Fibroblast of villous mesenchyme (primary cell): Measurements from ENCODE around the gene MIOX. TPM values are rescaled to one million over a fixed set of nuclear protein-coding genes. Genes with fewer than 3 reads are reported as not detected.

Source experiments
- DNase-seq: peaks from one replicate; pipeline ENCODE4 v3.0.0-alpha.2; 2010; ENCODE audit warnings: low read depth
- H3K4me3 ChIP-seq: 2 replicates; pipeline ENCODE4 v1.5.1; 2011; ENCODE audit warnings: low read depth, mild to moderate bottlenecking, low read length
- total RNA-seq: library from RNA; depleted of rRNA; stranded (reverse); fragments of >200 nt; gene quantifications from 2 replicates; pipeline ENCODE4 v1.2.3, GENCODE V29; 2012
- TF ChIP-seq, protein P1 (sequence below): IDR thresholded peaks from 2 replicates; pipeline ENCODE4 v1.5.1; 2012; ENCODE audit warnings: low read depth, mild to moderate bottlenecking, low read length; ENCODE audit not compliant: insufficient read depth

The MIOX gene
- total RNA-seq, 1 donor: not detected

DNA sequence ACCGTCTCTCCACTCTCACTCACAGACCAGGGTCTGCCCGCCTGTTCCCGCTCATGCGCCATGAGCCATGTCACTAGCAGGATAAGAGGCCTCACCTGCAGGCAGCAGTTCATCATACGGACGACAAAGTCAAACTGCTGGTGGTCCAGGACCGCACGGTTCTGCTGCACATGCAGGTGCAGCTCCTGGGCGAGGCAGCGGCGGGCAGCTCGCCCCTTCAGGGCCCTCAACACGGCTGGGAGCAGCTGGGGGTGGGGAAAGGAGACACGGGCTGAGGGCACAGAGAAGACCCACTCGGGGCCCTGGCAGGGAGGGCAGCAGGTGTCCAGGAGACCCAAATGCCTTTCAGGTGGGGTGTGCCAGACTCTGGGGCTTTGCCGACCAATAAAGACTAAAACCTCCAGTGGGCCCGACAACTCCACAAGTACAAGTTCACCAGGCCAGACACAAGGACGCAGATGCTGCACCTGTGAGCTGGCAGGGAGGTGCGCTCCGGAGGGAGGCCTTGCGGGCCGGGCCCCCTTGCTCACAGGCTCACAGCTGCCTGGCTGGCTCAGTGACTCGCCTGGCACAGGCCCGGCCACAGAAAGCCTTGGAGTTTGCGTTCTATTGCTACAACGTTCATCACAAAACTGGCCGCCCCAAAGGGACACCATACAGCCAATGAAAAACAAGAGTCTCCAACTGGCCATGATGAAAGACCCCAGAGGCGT, 23.3 kb upstream of the MIOX start:
- TF ChIP-seq, protein P1, sequence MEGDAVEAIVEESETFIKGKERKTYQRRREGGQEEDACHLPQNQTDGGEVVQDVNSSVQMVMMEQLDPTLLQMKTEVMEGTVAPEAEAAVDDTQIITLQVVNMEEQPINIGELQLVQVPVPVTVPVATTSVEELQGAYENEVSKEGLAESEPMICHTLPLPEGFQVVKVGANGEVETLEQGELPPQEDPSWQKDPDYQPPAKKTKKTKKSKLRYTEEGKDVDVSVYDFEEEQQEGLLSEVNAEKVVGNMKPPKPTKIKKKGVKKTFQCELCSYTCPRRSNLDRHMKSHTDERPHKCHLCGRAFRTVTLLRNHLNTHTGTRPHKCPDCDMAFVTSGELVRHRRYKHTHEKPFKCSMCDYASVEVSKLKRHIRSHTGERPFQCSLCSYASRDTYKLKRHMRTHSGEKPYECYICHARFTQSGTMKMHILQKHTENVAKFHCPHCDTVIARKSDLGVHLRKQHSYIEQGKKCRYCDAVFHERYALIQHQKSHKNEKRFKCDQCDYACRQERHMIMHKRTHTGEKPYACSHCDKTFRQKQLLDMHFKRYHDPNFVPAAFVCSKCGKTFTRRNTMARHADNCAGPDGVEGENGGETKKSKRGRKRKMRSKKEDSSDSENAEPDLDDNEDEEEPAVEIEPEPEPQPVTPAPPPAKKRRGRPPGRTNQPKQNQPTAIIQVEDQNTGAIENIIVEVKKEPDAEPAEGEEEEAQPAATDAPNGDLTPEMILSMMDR: no peak
- no peak for DNase-seq

DNA sequence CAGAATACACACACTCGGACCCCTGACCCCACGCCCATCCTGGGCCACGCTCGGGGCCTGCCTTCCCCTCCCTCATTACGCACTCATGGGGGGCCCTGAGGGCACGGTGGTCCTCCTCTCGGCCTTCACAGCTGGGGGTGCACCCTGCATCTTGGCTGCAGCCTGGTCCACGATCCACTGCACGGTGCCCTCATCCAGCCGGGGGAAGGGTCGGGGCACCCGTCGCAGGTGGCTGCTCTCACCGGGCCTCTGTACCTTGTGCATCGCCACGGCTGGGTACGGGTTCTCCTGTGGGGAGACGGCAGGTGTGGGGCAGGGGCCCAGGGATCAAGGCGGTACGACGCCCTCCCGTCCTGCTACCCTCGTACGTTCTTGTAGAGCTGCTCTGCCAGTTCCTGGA, 22.2 kb upstream of the MIOX start:
- TF ChIP-seq, protein P1: no peak
- H3K4me3 ChIP-seq: no peak overlapping the region
- DNase-seq: no peak

More for the DNA sequence above, 23.3 kb upstream of the MIOX start:
- no peak overlapping the region for H3K4me3 ChIP-seq

DNA sequence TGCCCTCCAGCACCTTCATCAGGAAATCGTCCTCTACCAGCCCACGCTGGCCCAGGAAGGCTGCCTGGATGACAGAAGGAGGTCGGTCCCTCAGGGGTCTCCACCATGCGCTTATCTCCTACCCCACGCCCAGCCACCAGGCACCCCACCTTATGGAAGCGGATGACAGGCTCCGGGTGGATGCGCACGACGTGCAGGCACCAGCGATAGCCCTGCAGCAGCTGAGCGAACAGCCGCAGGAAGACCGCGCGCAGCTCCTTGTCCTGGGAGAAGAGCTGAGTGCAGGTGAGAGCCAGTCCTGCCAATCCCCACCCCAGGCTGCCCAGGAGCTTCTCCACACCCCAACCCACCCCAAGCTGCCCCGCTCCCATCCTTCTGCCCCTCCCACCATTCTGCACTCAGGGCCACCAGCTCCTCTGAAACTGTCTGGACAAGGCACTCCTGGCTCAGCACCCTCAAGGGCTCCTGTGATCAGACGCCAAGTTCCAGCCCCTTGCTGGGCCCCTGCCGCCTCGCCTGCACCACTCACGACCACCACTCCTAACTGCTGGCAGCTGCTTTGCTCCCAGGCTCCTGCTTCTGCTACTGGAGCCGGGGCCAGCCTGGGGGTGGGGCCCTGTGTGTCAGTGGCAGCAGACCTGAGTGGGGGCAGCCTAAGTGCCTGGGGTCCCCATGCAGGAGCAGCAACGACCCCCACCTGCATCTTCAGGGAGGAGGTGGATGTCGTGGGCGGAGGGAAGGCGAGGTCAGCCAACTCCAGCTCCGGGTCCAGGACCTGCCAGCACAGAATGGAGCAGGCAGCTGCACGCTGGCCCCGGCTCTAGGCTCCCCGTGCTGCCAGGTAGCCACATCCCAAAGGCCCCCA, 21.4 kb upstream of the MIOX start:
- TF ChIP-seq, protein P1: no peak

DNA sequence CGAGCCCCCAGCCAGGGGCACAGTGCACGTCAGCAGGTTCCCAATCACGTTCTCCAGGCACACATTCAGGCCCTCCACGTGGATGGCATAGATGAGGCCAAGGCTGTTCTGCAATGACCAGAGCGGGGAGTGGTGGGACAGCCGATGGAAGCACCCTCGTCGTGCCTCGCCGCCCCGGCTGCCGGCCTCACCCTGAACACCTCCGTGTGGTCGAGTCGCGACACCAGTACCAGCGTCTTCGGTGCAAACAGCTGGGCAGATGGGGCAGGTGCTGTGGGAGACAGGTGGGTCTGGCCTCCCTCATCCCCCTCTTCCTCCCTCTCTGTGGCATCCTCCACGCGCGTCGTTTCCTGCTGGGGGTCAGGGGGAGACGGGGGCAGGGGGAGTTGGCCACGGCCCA, 19.3 kb upstream of the MIOX start:
- TF ChIP-seq, protein P1: no peak
- no peak for DNase-seq

More for the DNA sequence above, 21.4 kb upstream of the MIOX start:
- no peak for DNase-seq
- no peak overlapping the region for H3K4me3 ChIP-seq

DNA sequence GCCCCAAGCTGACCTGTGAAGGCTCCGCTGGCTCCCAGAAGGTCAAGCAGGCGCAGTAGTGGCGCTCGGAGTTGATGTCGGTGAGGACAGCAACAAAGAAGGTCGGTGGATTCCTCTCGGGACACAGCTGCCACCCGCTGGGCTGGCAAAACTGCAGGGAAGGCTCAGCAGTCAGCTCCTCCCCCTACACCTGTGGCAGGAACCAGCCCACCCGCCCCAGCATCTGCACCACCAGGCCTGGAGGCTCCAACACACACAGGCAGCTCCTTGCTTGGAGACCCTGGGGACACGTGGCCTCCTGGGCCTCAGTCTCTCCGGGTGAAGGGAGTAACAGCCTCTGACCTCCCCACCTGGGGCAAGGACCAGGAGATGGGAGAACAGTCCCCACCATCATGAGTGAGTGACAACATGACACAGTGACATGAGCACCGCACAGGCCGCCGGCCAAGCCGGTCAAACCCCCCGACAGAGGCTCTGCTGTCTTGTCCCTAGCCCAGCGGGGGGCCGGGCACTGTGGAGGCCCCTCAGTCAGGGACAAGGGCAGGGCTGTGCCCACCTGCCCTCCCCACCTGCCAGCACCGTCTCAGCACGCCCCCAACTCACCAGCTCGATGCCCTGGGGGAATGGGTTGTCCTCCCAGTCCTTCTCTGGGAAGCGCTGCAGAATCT, 18.8 kb upstream of the MIOX start:
- H3K4me3 ChIP-seq: no peak overlapping the region
- no peak for DNase-seq
- TF ChIP-seq, protein P1: no peak

More for the DNA sequence above, 19.3 kb upstream of the MIOX start:
- H3K4me3 ChIP-seq: no peak overlapping the region

DNA sequence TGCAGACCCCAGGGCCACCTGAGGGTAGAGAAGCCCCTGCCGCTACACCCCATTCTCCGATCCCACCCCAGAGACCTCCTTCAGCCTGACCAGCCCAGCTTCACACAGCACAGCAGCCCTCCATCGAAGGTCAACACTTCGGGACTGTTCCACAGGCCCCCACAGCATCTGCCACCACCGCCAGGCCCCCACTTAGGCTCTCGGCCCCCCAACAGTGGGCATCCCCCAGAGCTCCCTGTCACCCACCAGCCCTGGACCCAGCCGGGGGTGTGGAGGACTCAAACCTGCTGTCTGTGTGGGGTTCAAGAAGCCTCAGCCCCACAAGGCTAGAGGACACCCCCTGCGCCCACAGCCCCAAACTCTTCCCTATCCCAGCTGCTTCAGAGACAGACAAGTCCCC, 18.0 kb upstream of the MIOX start:
- no peak for DNase-seq
- TF ChIP-seq, protein P1: no peak
- no peak overlapping the region for H3K4me3 ChIP-seq
